Neural progenitor cell (in vitro differentiated cells): Measurements from ENCODE around the gene ZNF479. TPM values are rescaled to one million over a fixed set of nuclear protein-coding genes. Genes with fewer than 3 reads are reported as not detected.
"Not testable (repeated sequence)": the region's sequence is repeated elsewhere in the genome, so short reads cannot be mapped to it uniquely, and the experiment has no call there.

Experiments used
- DNase-seq: peaks from one replicate; pipeline ENCODE4 v3.0.0-alpha.2; 2016; ENCODE audit warnings: low spot score
- H2AFZ ChIP-seq: fragments of 200-600 bp; sonication (generic); replicated peaks from 2 replicates; pipeline ENCODE4 v1.6.1; 2016; ENCODE audit warnings: antibody characterized with exemption
- H3F3A ChIP-seq: fragments of 200-600 bp; sonication (generic); 2 replicates; pipeline ENCODE4 v1.6.1; 2016; ENCODE audit warnings: antibody characterized with exemption, low read depth
- H3K27ac ChIP-seq: fragments of 200-600 bp; sonication (generic); 2 replicates; pipeline ENCODE4 v1.5.1; 2016; ENCODE audit warnings: mild to moderate bottlenecking
- H3K27me3 ChIP-seq: fragments of 200-600 bp; sonication (generic); 2 replicates; pipeline ENCODE4 v1.6.1; 2016; ENCODE audit warnings: mild to moderate bottlenecking, moderate library complexity
- H3K36me3 ChIP-seq: fragments of 200-600 bp; sonication (generic); 2 replicates; pipeline ENCODE4 v1.5.1; 2016
- H3K4me1 ChIP-seq: fragments of 200-600 bp; sonication (generic); 2 replicates; pipeline ENCODE4 v1.6.1; 2016; ENCODE audit warnings: mixed run types
- H3K4me2 ChIP-seq: fragments of 200-600 bp; sonication (generic); 2 replicates; pipeline ENCODE4 v1.6.1; 2016
- H3K4me3 ChIP-seq: fragments of 200-600 bp; sonication (generic); 2 replicates; pipeline ENCODE4 v1.5.1; 2016
- H3K79me2 ChIP-seq: fragments of 200-600 bp; sonication (generic); 2 replicates; pipeline ENCODE4 v1.6.1; 2016; ENCODE audit warnings: low read depth
- H3K9ac ChIP-seq: fragments of 200-600 bp; sonication (generic); 2 replicates; pipeline ENCODE4 v1.6.1; 2016
- H3K9me3 ChIP-seq: fragments of 200-600 bp; sonication (generic); 2 replicates; pipeline ENCODE4 v1.5.1; 2016; ENCODE audit warnings: low read depth
- H4K20me1 ChIP-seq: fragments of 200-600 bp; sonication (generic); 2 replicates; pipeline ENCODE4 v1.6.1; 2016; ENCODE audit warnings: low read depth
- H3K27ac Mint-ChIP-seq: 3 replicates; pipeline ENCODE4 v1.8.0; 2021; ENCODE audit warnings: mixed read lengths
- H3K27me3 Mint-ChIP-seq: 2 replicates; pipeline ENCODE4 v1.8.0; 2022; ENCODE audit warnings: low read depth, mild to moderate bottlenecking, inconsistent platforms, moderate library complexity, mixed read lengths; ENCODE audit not compliant: insufficient read depth
- H3K36me3 Mint-ChIP-seq: 3 replicates; pipeline ENCODE4 v1.8.0; 2021; ENCODE audit warnings: mixed read lengths
- H3K4me1 Mint-ChIP-seq: 3 replicates; pipeline ENCODE4 v1.8.0; 2021; ENCODE audit warnings: mixed read lengths
- H3K4me3 Mint-ChIP-seq: 3 replicates; pipeline ENCODE4 v1.8.0; 2021; ENCODE audit warnings: mild to moderate bottlenecking, moderate library complexity, mixed read lengths
- H3K9me3 Mint-ChIP-seq: 3 replicates; pipeline ENCODE4 v1.8.0; 2020; ENCODE audit warnings: mixed read lengths
- EZH2 ChIP-seq: fragments of 200-600 bp; sonication (generic); IDR thresholded peaks from 2 replicates; pipeline ENCODE4 v1.6.1; 2017; ENCODE audit warnings: antibody characterized with exemption, mild to moderate bottlenecking, moderate library complexity
- EZH2phosphoT487 ChIP-seq: fragments of 200-600 bp; sonication (generic); IDR thresholded peaks from 2 replicates; pipeline ENCODE4 v1.6.1; 2017; ENCODE audit warnings: antibody characterized with exemption
- total RNA-seq: library from RNA; depleted of rRNA; stranded (reverse); fragments of >200 nt; gene quantifications from 2 replicates; pipeline ENCODE4 v1.2.3, GENCODE V29; 2015; ENCODE audit warnings: low replicate concordance
- TF ChIP-seq, protein P1 (sequence below): fragments of 200-600 bp; sonication (generic); IDR thresholded peaks from 2 replicates; pipeline ENCODE4 v1.5.1; 2017; ENCODE audit warnings: antibody characterized with exemption, mild to moderate bottlenecking

The ZNF479 gene
- total RNA-seq = not detected in 2 replicates

- not testable (repeated sequence) for H3K27ac ChIP-seq, H3K4me2 ChIP-seq, H4K20me1 ChIP-seq, H3K4me1 ChIP-seq, H3F3A ChIP-seq, H2AFZ ChIP-seq, H3K27me3 Mint-ChIP-seq, H3K27me3 ChIP-seq, H3K4me3 ChIP-seq, DNase-seq, H3K36me3 Mint-ChIP-seq, H3K9ac ChIP-seq, H3K27ac Mint-ChIP-seq, H3K4me1 Mint-ChIP-seq, H3K36me3 ChIP-seq, H3K79me2 ChIP-seq
- Mint-ChIP-seq H3K9me3 (peaks cover 56% of the 10 kb centered on the region), H3K4me3 (peak within 1 kb of the TSS; percentile 48)
- peaks cover 17% of the 10 kb centered on the region for H3K9me3 ChIP-seq
Observed at GRCh38 chr7:57132336-57132735, at the start of gene ZNF479. TSS of gene ZNF479 (minus strand) at chr7:57132436. CDS start at chr7:57132324, 112 bp downstream.

GRCh38 chr7:57182031-57182430 lies 49.8 kb upstream of the ZNF479 start:
- H3K27me3 ChIP-seq = no peaks in the 10 kb centered on the region
- no peak overlapping the region for H3K4me3 Mint-ChIP-seq
- no peaks in the 10 kb centered on the region for H3K36me3 Mint-ChIP-seq
- H3F3A ChIP-seq = no peaks in the 10 kb centered on the region
- H2AFZ ChIP-seq = no peak overlapping the region
- H3K27ac ChIP-seq = no peak overlapping the region
- H3K27me3 Mint-ChIP-seq = no peaks in the 10 kb centered on the region
- no peak overlapping the region for H3K4me2 ChIP-seq
- H3K9me3 Mint-ChIP-seq = peaks cover 43% of the 10 kb centered on the region
- no peak overlapping the region for H3K27ac Mint-ChIP-seq
- no peaks in the 10 kb centered on the region for H4K20me1 ChIP-seq
- DNase-seq = no peak
- TF ChIP-seq EZH2 = no peak
- TF ChIP-seq, protein P1, sequence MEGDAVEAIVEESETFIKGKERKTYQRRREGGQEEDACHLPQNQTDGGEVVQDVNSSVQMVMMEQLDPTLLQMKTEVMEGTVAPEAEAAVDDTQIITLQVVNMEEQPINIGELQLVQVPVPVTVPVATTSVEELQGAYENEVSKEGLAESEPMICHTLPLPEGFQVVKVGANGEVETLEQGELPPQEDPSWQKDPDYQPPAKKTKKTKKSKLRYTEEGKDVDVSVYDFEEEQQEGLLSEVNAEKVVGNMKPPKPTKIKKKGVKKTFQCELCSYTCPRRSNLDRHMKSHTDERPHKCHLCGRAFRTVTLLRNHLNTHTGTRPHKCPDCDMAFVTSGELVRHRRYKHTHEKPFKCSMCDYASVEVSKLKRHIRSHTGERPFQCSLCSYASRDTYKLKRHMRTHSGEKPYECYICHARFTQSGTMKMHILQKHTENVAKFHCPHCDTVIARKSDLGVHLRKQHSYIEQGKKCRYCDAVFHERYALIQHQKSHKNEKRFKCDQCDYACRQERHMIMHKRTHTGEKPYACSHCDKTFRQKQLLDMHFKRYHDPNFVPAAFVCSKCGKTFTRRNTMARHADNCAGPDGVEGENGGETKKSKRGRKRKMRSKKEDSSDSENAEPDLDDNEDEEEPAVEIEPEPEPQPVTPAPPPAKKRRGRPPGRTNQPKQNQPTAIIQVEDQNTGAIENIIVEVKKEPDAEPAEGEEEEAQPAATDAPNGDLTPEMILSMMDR = no peak
- TF ChIP-seq EZH2phosphoT487 = no peak
- no peak overlapping the region for H3K9ac ChIP-seq
- H3K4me1 ChIP-seq = no peaks in the 10 kb centered on the region
- H3K4me3 ChIP-seq = no peak overlapping the region
- H3K9me3 ChIP-seq = no peaks in the 10 kb centered on the region
- H3K4me1 Mint-ChIP-seq = no peaks in the 10 kb centered on the region
- H3K79me2 ChIP-seq = no peaks in the 10 kb centered on the region
- no peaks in the 10 kb centered on the region for H3K36me3 ChIP-seq

DNA sequence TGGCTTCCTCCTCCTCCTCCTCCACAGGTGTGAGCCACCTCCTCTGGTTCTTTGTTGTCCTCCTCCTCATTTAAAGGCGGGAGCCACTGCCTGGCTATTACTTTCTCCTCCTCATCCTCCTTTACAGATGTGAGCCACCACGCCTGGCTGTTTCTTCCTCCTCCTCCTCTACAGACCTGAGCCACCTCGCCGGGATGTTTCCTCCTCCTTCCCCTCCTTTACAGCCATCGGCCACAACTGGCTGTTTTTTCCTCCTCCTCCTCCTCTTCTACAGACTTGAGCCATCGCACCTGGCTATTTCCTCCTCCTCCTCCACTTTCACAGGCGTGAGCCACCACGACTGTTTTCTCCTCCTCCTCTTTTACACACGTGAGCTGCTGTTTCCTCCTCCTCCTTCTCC lies 49.0 kb upstream of the ZNF479 start:
- Mint-ChIP-seq H3K27me3 (peaks cover under 1% of the 10 kb centered on the region), H3K36me3 (no peaks in the 10 kb centered on the region), H3K9me3 (peaks cover 47% of the 10 kb centered on the region), H3K4me1 (no peaks in the 10 kb centered on the region), H3K4me3 (no peak overlapping the region), H3K27ac (no peak overlapping the region)
- no peak for TF ChIP-seq EZH2phosphoT487
- TF ChIP-seq EZH2 = no peak
- TF ChIP-seq, protein P1 = no peak
- Histone ChIP-seq H2AFZ (no peak overlapping the region), H4K20me1 (no peaks in the 10 kb centered on the region), H3K4me3 (no peak overlapping the region), H3K27ac (no peak overlapping the region), H3K36me3 (no peaks in the 10 kb centered on the region), H3K9ac (no peak overlapping the region), H3K4me2 (no peak overlapping the region), H3K27me3 (no peaks in the 10 kb centered on the region), H3K9me3 (no peaks in the 10 kb centered on the region), H3F3A (no peaks in the 10 kb centered on the region), H3K4me1 (no peaks in the 10 kb centered on the region), H3K79me2 (no peaks in the 10 kb centered on the region)
- no peak for DNase-seq

GRCh38 chr7:57179776-57180415 lies 47.7 kb upstream of the ZNF479 start:
- no peak overlapping the region for H3K27ac Mint-ChIP-seq
- DNase-seq = no peak
- H3F3A ChIP-seq = no peaks in the 10 kb centered on the region
- no peaks in the 10 kb centered on the region for H3K4me1 Mint-ChIP-seq
- H3K27me3 ChIP-seq = no peaks in the 10 kb centered on the region
- peaks cover 50% of the 10 kb centered on the region for H3K9me3 Mint-ChIP-seq
- H3K36me3 ChIP-seq = no peaks in the 10 kb centered on the region
- no peak overlapping the region for H3K9ac ChIP-seq
- no peak overlapping the region for H3K27ac ChIP-seq
- no peaks in the 10 kb centered on the region for H3K4me1 ChIP-seq
- H3K79me2 ChIP-seq = no peaks in the 10 kb centered on the region
- H3K4me3 Mint-ChIP-seq = no peak overlapping the region
- no peak overlapping the region for H3K4me2 ChIP-seq
- no peak overlapping the region for H2AFZ ChIP-seq
- H3K36me3 Mint-ChIP-seq = no peaks in the 10 kb centered on the region
- H4K20me1 ChIP-seq = no peaks in the 10 kb centered on the region
- no peaks in the 10 kb centered on the region for H3K9me3 ChIP-seq
- no peak overlapping the region for H3K4me3 ChIP-seq
- H3K27me3 Mint-ChIP-seq = peaks cover 3% of the 10 kb centered on the region
- TF ChIP-seq, protein P1 = no peak
- TF ChIP-seq EZH2phosphoT487 = no peak
- TF ChIP-seq EZH2 = no peak
